ENCODE results near the gene DOK7. TPM values are rescaled to one million over a fixed set of nuclear protein-coding genes. Genes with fewer than 3 reads are reported as not detected.

DOK7 gene
- total and polyA plus RNA-seq, 3 donors from 2014 or later, result 9.3 to 29.5 (median 22.9) TPM

DNA sequence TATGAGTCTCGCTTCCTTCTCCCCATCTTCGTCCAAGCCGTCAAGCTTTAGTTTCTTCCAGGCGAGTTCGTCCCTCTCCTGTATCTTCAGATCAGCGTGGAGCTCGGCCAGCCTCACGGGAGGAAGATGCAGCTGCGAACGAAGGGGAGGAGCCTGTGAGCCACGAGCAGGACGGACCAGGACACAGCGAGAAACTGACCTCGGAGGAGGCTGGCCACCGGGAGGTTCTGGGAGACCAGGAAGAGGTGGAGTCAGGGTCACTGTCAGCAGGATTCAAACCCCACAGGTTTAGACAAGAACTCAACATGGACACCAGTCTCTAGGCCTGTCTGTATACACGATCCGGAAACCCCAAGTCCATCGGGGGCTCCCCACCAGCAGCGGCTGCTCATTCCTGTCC is 61.8 kb downstream of the DOK7 start:
- Histone ChIP-seq H3K9me3 (no peaks in the 10 kb centered on the region), H3K36me3 (ENCODE audit: low read depth, missing control alignments) (no peaks in the 10 kb centered on the region), H3K4me3 (no peak overlapping the region), H3K4me1 (no peaks in the 10 kb centered on the region), H3K27me3 (no peaks in the 10 kb centered on the region), H3K27ac (no peak overlapping the region)
- peak; percentile 33 for DNase-seq
- intact Hi-C loops (cut with DNase I; ENCODE audit: low total_unique reads), result no loop called here
- WGBS, 2 donors, result 64 to 71% methylated on average over 19 of the region's 19 CpGs
- TF ChIP-seq, protein P1, sequence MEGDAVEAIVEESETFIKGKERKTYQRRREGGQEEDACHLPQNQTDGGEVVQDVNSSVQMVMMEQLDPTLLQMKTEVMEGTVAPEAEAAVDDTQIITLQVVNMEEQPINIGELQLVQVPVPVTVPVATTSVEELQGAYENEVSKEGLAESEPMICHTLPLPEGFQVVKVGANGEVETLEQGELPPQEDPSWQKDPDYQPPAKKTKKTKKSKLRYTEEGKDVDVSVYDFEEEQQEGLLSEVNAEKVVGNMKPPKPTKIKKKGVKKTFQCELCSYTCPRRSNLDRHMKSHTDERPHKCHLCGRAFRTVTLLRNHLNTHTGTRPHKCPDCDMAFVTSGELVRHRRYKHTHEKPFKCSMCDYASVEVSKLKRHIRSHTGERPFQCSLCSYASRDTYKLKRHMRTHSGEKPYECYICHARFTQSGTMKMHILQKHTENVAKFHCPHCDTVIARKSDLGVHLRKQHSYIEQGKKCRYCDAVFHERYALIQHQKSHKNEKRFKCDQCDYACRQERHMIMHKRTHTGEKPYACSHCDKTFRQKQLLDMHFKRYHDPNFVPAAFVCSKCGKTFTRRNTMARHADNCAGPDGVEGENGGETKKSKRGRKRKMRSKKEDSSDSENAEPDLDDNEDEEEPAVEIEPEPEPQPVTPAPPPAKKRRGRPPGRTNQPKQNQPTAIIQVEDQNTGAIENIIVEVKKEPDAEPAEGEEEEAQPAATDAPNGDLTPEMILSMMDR (IDR thresholded peaks at IDR 0.05), result no peak
- TF ChIP-seq POLR2A (IDR thresholded peaks at IDR 0.05), result no peak

DNA sequence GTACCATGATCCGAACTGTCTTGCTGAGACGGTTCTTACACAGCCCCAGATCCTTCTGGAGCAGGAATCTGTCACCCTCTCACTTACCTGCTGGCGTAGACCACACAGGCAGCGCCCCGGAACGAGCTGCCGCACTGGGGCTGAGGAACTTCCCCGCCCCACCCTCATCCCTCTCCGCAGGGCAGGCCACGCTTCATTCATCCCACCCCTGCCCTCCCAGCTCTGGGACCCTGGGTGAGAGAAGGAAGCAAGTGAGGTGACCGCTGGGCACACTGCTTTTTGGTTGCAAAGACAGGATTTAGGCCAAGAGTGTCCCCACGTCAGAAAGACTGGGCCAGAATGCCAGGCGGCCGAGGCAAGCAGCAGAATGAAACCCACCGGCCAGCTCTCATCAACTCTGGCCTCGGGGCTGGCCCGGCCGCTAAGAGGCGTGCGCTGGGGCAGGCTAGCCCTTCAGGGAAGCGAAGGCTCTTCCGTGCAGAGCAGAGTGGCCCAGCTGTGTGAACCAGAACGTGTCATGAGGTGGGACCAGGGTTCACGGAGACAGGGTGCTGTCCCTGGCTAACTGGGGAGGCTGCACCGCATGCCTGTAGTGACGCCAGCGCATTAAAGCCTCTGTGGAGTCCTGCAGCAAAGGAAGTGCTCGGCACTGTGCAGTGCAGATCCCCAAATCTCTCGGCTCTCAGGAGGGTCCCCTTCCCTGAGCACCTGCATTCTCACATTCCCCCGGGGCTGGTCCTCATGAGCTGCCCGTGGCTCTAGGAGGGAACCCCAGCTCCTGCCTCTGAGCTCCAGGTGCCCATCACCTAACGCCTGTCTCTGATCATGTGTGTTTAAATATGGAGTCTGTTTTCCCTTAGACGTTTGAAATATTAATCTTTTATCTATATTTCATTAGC is 62.7 kb downstream of the DOK7 start:
- Histone ChIP-seq H3K36me3 (ENCODE audit: low read depth, missing control alignments) (no peaks in the 10 kb centered on the region), H3K27ac (no peak overlapping the region), H3K4me3 (no peak overlapping the region), H3K9me3 (no peaks in the 10 kb centered on the region), H3K4me1 (peaks cover 7% of the 10 kb centered on the region), H3K27me3 (no peaks in the 10 kb centered on the region)
- intact Hi-C loops (cut with DNase I; ENCODE audit: low total_unique reads), result no loop called here
- TF ChIP-seq, protein P1 (IDR thresholded peaks at IDR 0.05), result no peak
- TF ChIP-seq POLR2A (IDR thresholded peaks at IDR 0.05), result no peak
- WGBS, 2 donors, result 87 to 91% methylated on average over 29 to 32 of the region's 33 CpGs
- DNase-seq, result no peak

DNA sequence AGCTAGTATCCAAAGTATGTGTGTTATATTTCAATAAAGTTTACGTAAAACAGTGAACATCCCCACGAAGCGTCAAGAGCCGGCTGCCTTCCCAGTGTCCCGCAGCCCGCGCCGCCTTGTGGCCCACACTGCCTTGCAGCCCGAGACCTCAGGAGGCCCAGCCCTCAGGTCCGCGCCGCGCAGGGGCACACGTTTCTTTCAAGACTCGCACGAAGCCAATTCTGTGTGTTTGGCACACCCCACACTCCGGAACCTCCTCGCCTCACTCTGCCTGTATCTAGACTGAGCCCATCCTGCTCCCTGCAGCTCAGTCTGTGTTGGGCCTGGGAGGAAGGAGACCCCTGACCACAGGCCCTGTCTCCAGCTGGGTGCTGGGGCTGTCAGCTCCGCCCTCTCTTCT is 63.4 kb downstream of the DOK7 start:
- intact Hi-C loops (cut with DNase I; ENCODE audit: low total_unique reads), result no loop called here
- Histone ChIP-seq H3K36me3 (ENCODE audit: low read depth, missing control alignments) (no peaks in the 10 kb centered on the region), H3K27me3 (no peaks in the 10 kb centered on the region), H3K9me3 (no peaks in the 10 kb centered on the region), H3K4me3 (no peak overlapping the region), H3K4me1 (peaks cover 13% of the 10 kb centered on the region), H3K27ac (no peak overlapping the region)
- 93 to 94% methylated on average over 19 of the region's 19 CpGs for WGBS, 2 donors
- no peak for DNase-seq
- TF ChIP-seq POLR2A (IDR thresholded peaks at IDR 0.05), result no peak
- TF ChIP-seq, protein P1 (IDR thresholded peaks at IDR 0.05), result no peak

DNA sequence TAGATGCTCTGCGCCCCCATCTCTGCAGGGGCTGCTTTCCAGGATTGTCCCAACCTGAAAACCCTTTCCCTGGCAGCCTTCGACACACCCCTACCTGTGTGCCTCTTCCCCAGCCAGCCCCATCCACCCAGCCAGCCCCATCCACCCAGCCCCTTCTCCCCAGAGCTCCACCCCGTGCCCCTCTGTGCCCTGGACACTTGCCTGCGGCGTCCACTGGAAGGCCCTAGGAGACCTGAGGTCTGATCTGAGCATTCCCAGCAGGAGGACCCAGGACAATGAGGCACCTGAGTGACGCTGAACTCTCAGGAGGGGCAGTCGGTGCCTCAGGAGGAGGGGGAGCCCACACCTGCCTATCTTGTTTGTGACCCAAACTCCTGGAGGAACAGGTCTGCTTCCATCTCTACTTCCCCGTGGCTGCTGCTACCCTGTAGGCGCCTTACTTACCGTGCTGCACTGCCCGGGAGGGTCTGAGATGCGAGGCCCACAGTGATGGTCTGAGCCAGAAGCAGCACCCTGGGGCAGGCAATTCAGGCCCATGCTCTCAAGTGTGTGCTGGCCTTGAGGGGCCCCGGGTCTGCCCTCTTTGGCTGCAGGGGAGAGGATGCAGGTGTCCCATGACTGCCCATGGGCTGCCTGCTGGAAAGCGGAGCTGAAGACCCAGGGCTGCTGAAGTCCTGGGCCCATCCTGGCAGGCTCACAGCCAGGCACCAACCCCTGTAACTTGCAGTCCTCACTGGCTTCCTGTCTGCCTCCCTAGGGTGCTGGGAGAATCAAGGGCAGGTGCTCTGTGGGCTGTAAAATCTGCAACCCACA is 64.2 kb downstream of the DOK7 start:
- no peak overlapping the region for H3K27ac ChIP-seq
- H3K4me1 ChIP-seq, result peaks cover 15% of the 10 kb centered on the region
- no peaks in the 10 kb centered on the region for H3K27me3 ChIP-seq
- no peak overlapping the region for H3K4me3 ChIP-seq
- H3K9me3 ChIP-seq, result no peaks in the 10 kb centered on the region
- no peaks in the 10 kb centered on the region for H3K36me3 ChIP-seq (ENCODE audit: low read depth, missing control alignments)
- WGBS, 2 donors, result 85 to 100% methylated on average over 2 to 14 of the region's 14 CpGs
- intact Hi-C loops (cut with DNase I; ENCODE audit: low total_unique reads), result no loop called here
- TF ChIP-seq, protein P1 (IDR thresholded peaks at IDR 0.05), result no peak
- no peak for TF ChIP-seq POLR2A (IDR thresholded peaks at IDR 0.05)
- no peak for DNase-seq

Measured in testis (tissue), 3 donors.